GM13976 (cell line): ENCODE data around the gene ADORA1.

Source experiments
- DNase-seq: peaks from one replicate; pipeline ENCODE4 v3.0.0; 2012; ENCODE audit warnings: low spot score
- CTCF ChIP-seq: IDR thresholded peaks from 2 replicates; pipeline ENCODE4 v1.5.1; 2012; ENCODE audit warnings: borderline replicate concordance, mild to moderate bottlenecking; ENCODE audit not compliant: insufficient read depth; ENCODE audit errors: extremely low read depth, missing control alignments, control extremely low read depth
- in situ Hi-C: fragments of 300-500 bp; cut with MboI; formaldehyde crosslinking; loops from one replicate; pipeline ENCODE4 v1.12.0; 2022; ENCODE audit warnings: low sequenced_read_pairs, mixed read lengths, inconsistent platforms; ENCODE audit not compliant: unreplicated experiment

ADORA1 gene

GRCh38 chr1:203112475-203112874 is 15.1 kb upstream of the ADORA1 start:
- TF ChIP-seq CTCF: no peak
- in situ Hi-C loops: no loop called here
- DNase-seq: no peak

GRCh38 chr1:203113308-203113707 is 14.2 kb upstream of the ADORA1 start:
- in situ Hi-C loops: no loop called here
- no peak for DNase-seq
- no peak for TF ChIP-seq CTCF

- in situ Hi-C loops: no loop called here
- no peak for TF ChIP-seq CTCF
- no peak for DNase-seq
These were observed 13.3 kb upstream of the ADORA1 start for GRCh38 chr1:203114202-203114601.

GRCh38 chr1:203116091-203116820 is 11.3 kb upstream of the ADORA1 start:
- in situ Hi-C loops: no loop called here
- DNase-seq: no peak
- no peak for TF ChIP-seq CTCF

- in situ Hi-C loops: no loop called here
- DNase-seq: peak; percentile 87
- TF ChIP-seq CTCF: peak; percentile 48
These were observed 9.6 kb upstream of the ADORA1 start for GRCh38 chr1:203117611-203118575.

GRCh38 chr1:203120325-203121153 is 7.0 kb upstream of the ADORA1 start:
- in situ Hi-C loops: no loop called here
- no peak for DNase-seq
- no peak for TF ChIP-seq CTCF
